ENCODE data around the gene TUBA4B.

The TUBA4B gene

GRCh38 chr2:219219784-219220532 is 33.1 kb upstream of the TUBA4B start:
- TF ChIP-seq, protein P1, sequence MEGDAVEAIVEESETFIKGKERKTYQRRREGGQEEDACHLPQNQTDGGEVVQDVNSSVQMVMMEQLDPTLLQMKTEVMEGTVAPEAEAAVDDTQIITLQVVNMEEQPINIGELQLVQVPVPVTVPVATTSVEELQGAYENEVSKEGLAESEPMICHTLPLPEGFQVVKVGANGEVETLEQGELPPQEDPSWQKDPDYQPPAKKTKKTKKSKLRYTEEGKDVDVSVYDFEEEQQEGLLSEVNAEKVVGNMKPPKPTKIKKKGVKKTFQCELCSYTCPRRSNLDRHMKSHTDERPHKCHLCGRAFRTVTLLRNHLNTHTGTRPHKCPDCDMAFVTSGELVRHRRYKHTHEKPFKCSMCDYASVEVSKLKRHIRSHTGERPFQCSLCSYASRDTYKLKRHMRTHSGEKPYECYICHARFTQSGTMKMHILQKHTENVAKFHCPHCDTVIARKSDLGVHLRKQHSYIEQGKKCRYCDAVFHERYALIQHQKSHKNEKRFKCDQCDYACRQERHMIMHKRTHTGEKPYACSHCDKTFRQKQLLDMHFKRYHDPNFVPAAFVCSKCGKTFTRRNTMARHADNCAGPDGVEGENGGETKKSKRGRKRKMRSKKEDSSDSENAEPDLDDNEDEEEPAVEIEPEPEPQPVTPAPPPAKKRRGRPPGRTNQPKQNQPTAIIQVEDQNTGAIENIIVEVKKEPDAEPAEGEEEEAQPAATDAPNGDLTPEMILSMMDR (IDR thresholded peaks at IDR 0.05; ENCODE audit: low read depth, low read length, missing control alignments) = no peak
- DNase-seq (ENCODE audit: extremely low read depth, low read depth) = no peak
- H3K4me3 ChIP-seq (replicated peaks; ENCODE audit: low read depth, low read length) = no peak overlapping the region

- DNase-seq (ENCODE audit: extremely low read depth, low read depth) = no peak
- TF ChIP-seq, protein P1 (IDR thresholded peaks at IDR 0.05; ENCODE audit: low read depth, low read length, missing control alignments) = no peak
These were observed 32.2 kb upstream of the TUBA4B start for GRCh38 chr2:219220652-219221402.

GRCh38 chr2:219221957-219222518 is 31.0 kb upstream of the TUBA4B start:
- TF ChIP-seq, protein P1 (IDR thresholded peaks at IDR 0.05; ENCODE audit: low read depth, low read length, missing control alignments) = no peak
- no peak for DNase-seq (ENCODE audit: extremely low read depth, low read depth)
- no peak overlapping the region for H3K4me3 ChIP-seq (replicated peaks; ENCODE audit: low read depth, low read length)

More at GRCh38 chr2:219220652-219221402, 32.2 kb upstream of the TUBA4B start:
- no peak overlapping the region for H3K4me3 ChIP-seq (replicated peaks; ENCODE audit: low read depth, low read length)

GRCh38 chr2:219223831-219224610 is 29.0 kb upstream of the TUBA4B start:
- TF ChIP-seq, protein P1 (IDR thresholded peaks at IDR 0.05; ENCODE audit: low read depth, low read length, missing control alignments) = no peak
- DNase-seq (ENCODE audit: extremely low read depth, low read depth) = no peak
- H3K4me3 ChIP-seq (replicated peaks; ENCODE audit: low read depth, low read length) = no peak overlapping the region

DNA sequence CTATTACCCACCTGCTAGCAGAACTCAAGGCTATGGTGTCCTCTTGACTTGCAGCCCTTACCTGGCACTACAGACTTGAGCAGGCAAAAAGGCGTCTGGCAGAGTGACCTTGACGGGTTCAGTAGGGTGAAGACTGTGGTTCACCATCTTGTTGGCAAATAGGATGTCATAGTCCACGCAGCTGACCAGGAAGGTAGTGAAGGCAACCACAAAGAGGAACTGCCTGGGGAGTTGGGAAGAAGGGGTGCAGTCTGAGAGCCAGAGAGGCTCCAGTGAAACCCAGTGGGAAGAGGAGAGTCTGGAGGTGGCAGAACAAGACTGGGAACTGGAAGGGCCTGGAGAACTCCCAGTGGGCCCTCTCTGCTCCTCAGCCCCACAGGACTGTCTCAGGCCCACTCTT is 27.7 kb upstream of the TUBA4B start:
- H3K4me3 ChIP-seq (replicated peaks; ENCODE audit: low read depth, low read length) = no peak overlapping the region
- TF ChIP-seq, protein P1 (IDR thresholded peaks at IDR 0.05; ENCODE audit: low read depth, low read length, missing control alignments) = no peak
- DNase-seq (ENCODE audit: extremely low read depth, low read depth) = no peak

Measured in HFF-Myc (cell line).